HCT116 (cell line): ENCODE measurements around the gene ADNP. TPM values are rescaled to one million over a fixed set of nuclear protein-coding genes. Genes with fewer than 3 reads are reported as not detected.

Experiments used
- ATAC-seq: fragments of 200-7000 bp; cut with Tn5 transposase; 2 replicates; pipeline ENCODE4 v1.9.1; 2020; ENCODE audit warnings: mild to moderate bottlenecking, moderate library complexity
- BruUV-seq: library from RNA; stranded (reverse); fragments of 400-500 nt; replicated peaks from 2 replicates; lab custom pipeline; 2021; lab: Mats Ljungman, UMichigan
- CTCF ChIA-PET: fragments of 300-600 bp; sonication (Branson Sonifier 250); formaldehyde crosslinking; loops from one replicate; lab custom pipeline; 2021; ENCODE audit warnings: antibody characterized with exemption; lab: Charles Lee
- POLR2A ChIA-PET: fragments of 300-600, 350-600 bp; sonication (Branson Sonifier 250); formaldehyde crosslinking; loops from one replicate; lab custom pipeline; 2021; ENCODE audit warnings: antibody characterized with exemption; lab: Charles Lee
- RAD21 ChIA-PET, 2 experiments: fragments of 300-600 bp; sonication (Branson Sonifier 250); formaldehyde crosslinking; loops; one replicate each; lab custom pipeline; 2023; ENCODE audit warnings: low total read pairs in 2 of 2; ENCODE audit not compliant: uncharacterized antibody in 2 of 2, unreplicated experiment in 2 of 2, low non-redundant PET in 1 of 2; lab: Charles Lee
- DNase-seq: peaks from one replicate; pipeline ENCODE4 v3.0.0-alpha.2; 2010; ENCODE audit warnings: low read depth, low spot score
- H2AFZ ChIP-seq: fragments of 200-600 bp; shearing (Covaris generic), sonication (generic); 2 replicates; pipeline ENCODE4 v1.6.1; 2017; ENCODE audit warnings: low read depth, mixed run types, mixed read lengths, antibody characterized with exemption, low read length; ENCODE audit not compliant: poor library complexity, severe bottlenecking
- H3K27ac ChIP-seq: 2 replicates; pipeline ENCODE4 v1.5.1; 2012; ENCODE audit warnings: low read depth, low read length
- H3K27me3 ChIP-seq: fragments of 200-600 bp; sonication (generic); 2 replicates; pipeline ENCODE4 v1.6.1; 2016; ENCODE audit warnings: mixed run types, low read length, mixed read lengths; ENCODE audit not compliant: insufficient read depth
- H3K36me3 ChIP-seq, 2 experiments: fragments of 200-500 bp in 1 of 2; fragments of 200-600 bp in 1 of 2; sonication (Bioruptor generic) in 1 of 2; sonication (generic) in 1 of 2; 2 replicates each; pipeline versions ENCODE4 v1.5.1 to v1.6.1; 2014 to 2016; ENCODE audit warnings: low read length in 2 of 2, inconsistent platforms in 1 of 2, mixed read lengths in 1 of 2, mixed run types in 1 of 2; ENCODE audit not compliant: insufficient read depth in 2 of 2, control insufficient read depth in 1 of 2
- H3K4me1 ChIP-seq, 2 experiments: fragments of 200-600 bp in 1 of 2; sonication (generic) in 1 of 2; 2 replicates each; pipeline versions ENCODE4 v1.5.1 to v1.6.1; 2012 to 2017; ENCODE audit warnings: low read length in 2 of 2, inconsistent platforms in 1 of 2, mild to moderate bottlenecking in 1 of 2, mixed read lengths in 1 of 2, mixed run types in 1 of 2, moderate library complexity in 1 of 2; ENCODE audit not compliant: insufficient read depth in 2 of 2, control insufficient read depth in 1 of 2
- H3K4me2 ChIP-seq: fragments of 200-600 bp; sonication (generic); 2 replicates; pipeline ENCODE4 v1.6.1; 2017; ENCODE audit warnings: mixed run types, low read length, mixed read lengths
- H3K4me3 ChIP-seq, 2 experiments: fragments of 200-600 bp in 1 of 2; sonication (generic) in 1 of 2; replicated peaks in 1 of 2; 2 replicates each; pipeline ENCODE4 v1.5.1; 2011 to 2016; ENCODE audit warnings: low read length in 2 of 2, control low read depth in 1 of 2, low read depth in 1 of 2, mild to moderate bottlenecking in 1 of 2, mixed read lengths in 1 of 2, mixed run types in 1 of 2
- H3K79me2 ChIP-seq: fragments of 200-600 bp; sonication (generic); 2 replicates; pipeline ENCODE4 v1.6.1; 2017; ENCODE audit warnings: mild to moderate bottlenecking, mixed run types, low read length, moderate library complexity, mixed read lengths; ENCODE audit not compliant: insufficient read depth
- H3K9ac ChIP-seq: fragments of 200-600 bp; sonication (generic); 2 replicates; pipeline ENCODE4 v1.6.1; 2016; ENCODE audit warnings: low read length, mixed read lengths
- H3K9me2 ChIP-seq: fragments of 200-600 bp; sonication (generic), shearing (Covaris generic); 2 replicates; pipeline ENCODE4 v1.6.1; 2017; ENCODE audit warnings: mixed run types, mild to moderate bottlenecking, moderate library complexity; ENCODE audit not compliant: insufficient read depth
- H3K9me3 ChIP-seq, 2 experiments: fragments of 200-500 bp in 1 of 2; fragments of 200-600 bp in 1 of 2; sonication (Bioruptor generic) in 1 of 2; sonication (generic) in 1 of 2; 2 replicates each; pipeline ENCODE4 v1.6.1; 2014 to 2017; ENCODE audit warnings: low read length in 2 of 2, mixed read lengths in 2 of 2, inconsistent platforms in 1 of 2, low read depth in 1 of 2, mild to moderate bottlenecking in 1 of 2, mixed run types in 1 of 2, moderate library complexity in 1 of 2; ENCODE audit not compliant: control insufficient read depth in 1 of 2, insufficient read depth in 1 of 2
- H4K20me1 ChIP-seq: fragments of 200-600 bp; sonication (generic), shearing (Covaris generic); 2 replicates; pipeline ENCODE4 v1.6.1; 2017; ENCODE audit warnings: mixed run types, mild to moderate bottlenecking, moderate library complexity; ENCODE audit not compliant: insufficient read depth
- ELF1 ChIP-seq: IDR thresholded peaks from 2 replicates; pipeline ENCODE4 v1.6.1; 2012; ENCODE audit warnings: low read depth, borderline replicate concordance
- FOSL1 ChIP-seq: IDR thresholded peaks from 2 replicates; pipeline ENCODE4 v1.6.1; 2012; ENCODE audit warnings: low read depth
- JUND ChIP-seq: IDR thresholded peaks from 2 replicates; pipeline ENCODE4 v1.6.1; 2012
- MAX ChIP-seq: IDR thresholded peaks from 2 replicates; pipeline ENCODE4 v1.6.1; 2012
- POLR2A ChIP-seq: IDR thresholded peaks from 2 replicates; pipeline ENCODE4 v1.7.0; 2011; ENCODE audit warnings: borderline replicate concordance; ENCODE audit not compliant: insufficient read depth, insufficient read length; ENCODE audit errors: extremely low read depth
- SIN3A ChIP-seq: IDR thresholded peaks from 2 replicates; pipeline ENCODE4 v1.6.1; 2012; ENCODE audit warnings: low read depth
- SRF ChIP-seq: IDR thresholded peaks from 2 replicates; pipeline ENCODE4 v1.6.1; 2012; ENCODE audit warnings: low read depth
- ZNF274 ChIP-seq: fragments of 200-500 bp; sonication (Bioruptor generic); IDR thresholded peaks from 2 replicates; pipeline ENCODE4 v1.6.1; 2014; ENCODE audit warnings: mild to moderate bottlenecking, low read depth, low read length, inconsistent platforms
- intact Hi-C: fragments of 100-400 bp; cut with micrococcal nuclease; formaldehyde crosslinking; loops from 2 replicates; pipeline ENCODE4 v1.10.0; 2022
- total RNA-seq: library from RNA; stranded (reverse); gene quantifications from one replicate; pipeline ENCODE4 v1.2.1, GENCODE V29; 2021; ENCODE audit not compliant: unreplicated experiment

Gene ADNP
- total RNA-seq, 1 experiment from 2014 or later = 85.9 TPM

- H4K20me1 ChIP-seq = no peaks in the 10 kb centered on the region
- H3K4me2 ChIP-seq = no peak overlapping the region
- no TSS peak for BruUV-seq
- no peaks in the 10 kb centered on the region for H3K9me2 ChIP-seq
- no peaks in the 10 kb centered on the region for H3K79me2 ChIP-seq
- TF ChIP-seq JUND (no peak), SRF (no peak), ZNF274 (no peak), FOSL1 (no peak), MAX (no peak), ELF1 (no peak)
- no peak overlapping the region for H3K27ac ChIP-seq
- no peaks in the 10 kb centered on the region for H3K4me1 ChIP-seq
- no peak overlapping the region for H2AFZ ChIP-seq
- CTCF ChIA-PET = no interaction called here
- ATAC-seq = no peak
- intact Hi-C loops = no loop called here
- DNase-seq = no peak
- no peak overlapping the region for H3K4me3 ChIP-seq
- H3K9me3 ChIP-seq = no peaks in the 10 kb centered on the region
- H3K27me3 ChIP-seq = no peaks in the 10 kb centered on the region
- POLR2A ChIA-PET = no interaction called here
- RAD21 ChIA-PET = no interaction called here
- no peak overlapping the region for H3K9ac ChIP-seq
- no peaks in the 10 kb centered on the region for H3K36me3 ChIP-seq
Measured at GRCh38 chr20:50874111-50874757, 57.0 kb downstream of the ADNP start.

GRCh38 chr20:50873585-50873984 is 57.7 kb downstream of the ADNP start:
- intact Hi-C loops = no loop called here
- TF ChIP-seq ZNF274 (no peak), SIN3A (no peak), POLR2A (no peak)
- Histone ChIP-seq H3K27me3 (no peaks in the 10 kb centered on the region), H3K9ac (no peak overlapping the region), H3K4me3 (no peak overlapping the region), H2AFZ (no peak overlapping the region), H3K9me2 (no peaks in the 10 kb centered on the region), H3K9me3 (no peaks in the 10 kb centered on the region), H3K36me3 (no peaks in the 10 kb centered on the region), H3K27ac (no peak overlapping the region), H3K4me2 (no peak overlapping the region), H4K20me1 (no peaks in the 10 kb centered on the region), H3K4me1 (no peaks in the 10 kb centered on the region), H3K79me2 (no peaks in the 10 kb centered on the region)
- no TSS peak for BruUV-seq
- RAD21 ChIA-PET = no interaction called here
- ATAC-seq (no peak), DNase-seq (no peak)
- CTCF ChIA-PET = no interaction called here
- POLR2A ChIA-PET = no interaction called here
